Stimulated activated CD8-positive, alpha-beta memory T cell treated with anti-CD3 and anti-CD28 coated beads, Interleukin-12 subunit alpha, Interleukin-12 subunit beta, amount 100 ng/mL, for 24 hours (primary cell): ENCODE results near the gene GATC.
"Not testable (repeated sequence)": the region's sequence is repeated elsewhere in the genome, so short reads cannot be mapped to it uniquely, and the experiment has no call there.

Experiments used
- DNase-seq: peaks from one replicate; pipeline ENCODE4 v3.0.0-alpha.2; 2020; ENCODE audit errors: extremely low read depth

Gene GATC

DNA sequence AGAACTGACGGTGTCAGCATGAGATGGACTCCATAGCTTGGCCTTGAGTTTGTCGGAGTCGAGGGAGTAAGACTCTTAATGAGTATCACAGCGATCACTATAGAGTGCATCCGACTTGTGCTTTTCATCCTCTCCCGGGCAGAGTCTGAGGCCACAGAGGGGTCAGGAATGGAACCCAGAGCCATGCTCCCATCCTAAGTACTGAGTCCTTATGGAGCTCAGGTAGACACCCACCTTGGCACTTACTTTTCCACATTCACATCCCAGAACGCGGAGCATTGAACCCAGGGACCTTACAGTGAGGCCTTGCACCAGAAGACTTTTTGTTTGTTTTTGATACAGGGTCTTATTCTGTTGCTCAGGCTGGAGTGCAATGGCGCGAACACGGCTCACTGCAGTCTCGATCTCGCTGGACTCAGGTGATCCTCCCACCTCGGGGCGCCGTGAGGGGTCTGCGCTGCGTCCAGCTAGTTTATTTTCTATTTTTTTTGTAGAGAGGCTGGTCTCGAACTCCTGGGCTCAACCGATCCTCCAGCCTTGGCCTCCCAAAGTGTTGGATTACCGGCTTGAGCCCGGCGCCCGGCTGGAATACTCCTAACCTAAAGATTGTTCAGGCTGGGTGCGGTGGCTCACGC is 24.0 kb downstream of the GATC start:
- no peak for DNase-seq

DNA sequence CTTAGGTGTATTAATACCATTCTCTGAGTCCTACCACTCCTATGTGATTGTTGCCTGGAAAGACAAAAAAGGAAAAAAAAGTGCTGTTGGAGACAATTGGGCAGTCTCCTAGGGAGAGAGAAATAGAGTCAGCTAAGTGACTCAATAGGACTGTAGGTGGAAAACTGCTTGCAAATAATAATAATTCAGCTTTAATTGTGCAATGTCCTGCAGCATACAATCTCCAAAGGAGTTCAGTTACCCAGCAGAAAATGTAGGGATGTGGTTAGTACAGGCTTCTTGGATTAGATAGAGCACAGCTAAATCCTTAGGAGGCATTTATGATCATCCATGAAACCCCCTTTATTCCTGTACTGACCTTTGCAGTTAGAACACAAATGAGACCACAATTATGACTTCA is 26.3 kb downstream of the GATC start:
- DNase-seq = no peak

DNA sequence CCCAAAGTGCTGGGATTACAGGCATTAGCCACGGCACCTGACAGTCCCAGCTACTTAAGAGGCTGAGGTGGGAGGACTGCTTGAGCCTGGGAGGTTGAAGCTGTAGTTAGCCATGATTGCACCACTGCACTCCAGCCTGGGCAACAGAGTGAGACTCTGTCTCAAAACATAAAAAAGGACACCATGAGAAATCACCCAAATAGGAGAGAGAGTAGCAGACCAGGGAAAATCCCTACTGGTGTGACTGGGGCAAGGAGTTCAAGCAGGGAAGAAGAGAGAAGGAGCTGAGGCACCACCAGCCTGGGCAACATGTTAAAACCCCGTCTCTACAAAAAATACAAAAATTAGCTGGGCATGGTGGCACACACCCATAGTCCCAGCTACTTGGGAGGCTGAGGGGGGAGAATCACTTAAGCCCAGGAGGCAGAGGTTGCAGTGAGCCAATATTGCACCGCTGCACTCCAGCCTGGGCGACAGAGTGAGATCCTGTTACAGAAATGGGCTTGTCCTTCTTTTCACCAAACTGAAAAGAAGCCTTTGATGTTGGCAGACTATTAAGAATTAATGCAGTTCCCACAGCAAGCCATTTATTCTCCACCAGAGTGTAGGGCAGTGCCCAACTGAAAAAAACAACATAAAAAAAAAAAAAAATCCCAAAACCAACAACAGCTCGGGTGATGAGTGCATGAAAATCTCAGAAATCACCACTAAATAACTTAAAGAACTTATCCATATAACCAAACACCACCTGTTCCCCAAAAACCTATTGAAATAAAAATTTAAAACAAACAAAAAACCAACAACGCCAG is 27.8 kb downstream of the GATC start:
- DNase-seq = no peak

DNA sequence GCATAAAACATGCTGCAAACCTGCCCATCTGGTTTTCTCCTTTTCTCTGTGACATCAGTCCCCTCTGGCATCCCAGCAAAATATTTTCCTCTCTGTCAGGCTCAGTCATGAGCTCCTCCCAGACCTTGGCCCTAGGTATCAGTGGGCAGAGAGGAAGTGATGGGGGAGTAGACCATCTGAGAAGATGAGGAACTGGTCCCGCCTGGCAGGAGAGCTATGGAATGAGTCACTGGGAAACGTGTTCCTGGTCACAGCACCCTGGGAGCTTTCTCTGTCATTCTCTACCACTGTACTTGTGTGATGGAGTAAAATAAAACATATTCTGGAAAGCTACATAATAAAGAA is 28.3 kb downstream of the GATC start:
- DNase-seq = no peak

DNA sequence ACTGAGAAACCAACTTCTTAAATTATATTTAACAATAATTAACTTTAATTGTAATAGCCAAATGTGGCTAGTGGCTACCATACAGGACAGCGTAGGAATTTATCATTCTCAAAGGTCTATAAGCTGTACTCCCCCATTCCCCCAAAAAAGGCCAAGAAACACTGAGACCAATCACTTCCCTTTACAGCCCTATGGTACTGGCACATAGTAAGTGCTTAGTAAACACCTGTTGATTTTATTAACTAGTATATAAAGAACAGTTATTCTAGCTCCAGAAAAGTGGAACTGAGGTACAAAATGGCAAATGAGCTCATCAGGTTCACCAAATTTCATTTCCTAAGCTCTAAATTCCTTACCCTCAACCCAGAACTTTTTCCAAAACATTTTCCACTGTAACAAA is 29.4 kb downstream of the GATC start:
- DNase-seq = no peak

DNA sequence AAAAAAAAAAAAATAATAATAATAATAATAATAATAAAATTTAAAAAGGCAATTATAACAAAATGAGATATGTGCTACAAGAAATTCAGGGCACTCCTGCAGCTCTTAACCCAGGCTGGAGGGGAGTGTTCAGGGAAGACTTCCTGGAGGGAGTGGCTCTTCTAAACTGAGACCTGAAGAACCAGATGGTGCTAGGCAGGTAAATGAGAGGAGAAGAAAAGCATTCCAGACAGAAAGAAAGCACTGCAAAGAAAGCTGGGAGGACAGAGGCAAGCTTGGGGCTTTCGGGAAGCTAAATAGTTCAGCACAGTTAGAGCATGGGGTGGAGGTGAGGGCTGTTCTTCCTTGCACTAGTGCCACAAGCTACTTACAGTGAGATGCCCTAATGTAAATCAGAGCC is 33.2 kb downstream of the GATC start:
- no peak for DNase-seq

DNA sequence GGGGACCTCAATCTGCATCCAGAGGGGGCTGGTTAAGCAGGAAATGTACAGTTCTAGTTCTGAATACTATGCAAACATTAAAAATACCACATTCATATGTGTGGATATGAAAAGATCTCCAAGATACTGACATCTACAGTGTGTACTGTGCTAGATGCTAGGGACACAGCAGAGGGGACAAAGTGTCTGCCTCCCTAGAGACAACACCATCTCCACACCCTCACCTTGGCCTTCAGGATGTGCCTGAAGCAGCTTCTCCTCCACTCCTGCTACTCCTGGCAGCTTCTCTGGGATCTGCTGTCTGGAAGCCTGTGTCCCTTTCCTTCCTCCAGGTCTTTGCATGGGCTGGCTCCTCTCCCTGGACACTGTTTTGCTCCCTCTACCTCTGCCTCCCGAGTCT is 34.0 kb downstream of the GATC start:
- DNase-seq = no peak

DNA sequence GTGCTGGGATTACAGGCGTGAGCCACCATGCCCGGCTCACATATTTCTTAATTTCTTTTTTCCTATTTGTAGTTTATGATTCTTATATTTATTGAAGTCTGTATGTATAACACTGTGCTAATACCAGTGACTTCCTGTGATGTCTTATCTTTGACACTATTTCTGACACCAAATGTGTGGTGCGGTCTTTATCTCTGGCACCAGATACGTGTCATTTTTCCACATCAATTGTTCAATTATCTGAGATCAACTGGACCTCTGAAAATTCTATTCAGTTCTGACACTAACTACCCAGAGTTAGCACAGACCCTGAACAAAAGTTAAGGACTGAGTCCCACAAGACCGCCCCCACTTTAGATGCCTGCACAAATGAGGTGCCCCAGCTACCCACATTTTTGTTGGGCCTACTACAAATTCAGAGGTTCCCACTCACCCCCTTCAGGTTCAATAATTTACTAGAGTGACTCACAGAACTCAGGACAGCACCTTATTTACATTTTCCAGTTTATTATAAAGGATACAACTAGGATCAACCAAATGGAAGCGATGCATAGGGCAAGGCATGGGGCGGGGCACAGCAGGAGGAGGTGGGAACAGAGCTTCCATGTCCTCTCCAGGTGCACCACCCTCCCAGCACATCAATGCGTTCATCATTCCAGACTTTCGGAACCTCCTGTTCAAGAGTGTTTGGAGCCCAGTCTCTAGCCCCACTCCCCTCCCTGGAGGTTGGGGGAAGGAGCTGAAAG is 35.0 kb downstream of the GATC start:
- DNase-seq = no peak

DNA sequence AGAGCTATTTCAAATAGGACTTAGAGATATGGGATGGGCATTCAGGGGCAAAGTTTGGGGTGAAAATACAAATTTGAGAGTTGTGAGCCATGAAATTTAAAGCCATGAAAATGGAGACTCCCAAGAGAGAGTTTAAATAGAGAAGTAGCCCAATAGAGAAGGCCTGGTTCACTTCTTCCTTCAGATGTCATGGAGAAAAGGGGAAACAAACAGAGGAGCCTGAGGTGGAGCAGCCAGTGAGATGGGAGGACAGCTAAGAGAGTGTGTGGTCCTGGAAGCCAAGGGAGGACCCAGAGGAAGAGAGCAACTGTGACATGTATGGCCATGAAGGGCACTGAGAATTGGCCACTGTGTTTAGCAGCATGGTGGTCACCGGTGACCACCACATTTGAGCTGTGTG is 37.4 kb downstream of the GATC start:
- no peak for DNase-seq

DNA sequence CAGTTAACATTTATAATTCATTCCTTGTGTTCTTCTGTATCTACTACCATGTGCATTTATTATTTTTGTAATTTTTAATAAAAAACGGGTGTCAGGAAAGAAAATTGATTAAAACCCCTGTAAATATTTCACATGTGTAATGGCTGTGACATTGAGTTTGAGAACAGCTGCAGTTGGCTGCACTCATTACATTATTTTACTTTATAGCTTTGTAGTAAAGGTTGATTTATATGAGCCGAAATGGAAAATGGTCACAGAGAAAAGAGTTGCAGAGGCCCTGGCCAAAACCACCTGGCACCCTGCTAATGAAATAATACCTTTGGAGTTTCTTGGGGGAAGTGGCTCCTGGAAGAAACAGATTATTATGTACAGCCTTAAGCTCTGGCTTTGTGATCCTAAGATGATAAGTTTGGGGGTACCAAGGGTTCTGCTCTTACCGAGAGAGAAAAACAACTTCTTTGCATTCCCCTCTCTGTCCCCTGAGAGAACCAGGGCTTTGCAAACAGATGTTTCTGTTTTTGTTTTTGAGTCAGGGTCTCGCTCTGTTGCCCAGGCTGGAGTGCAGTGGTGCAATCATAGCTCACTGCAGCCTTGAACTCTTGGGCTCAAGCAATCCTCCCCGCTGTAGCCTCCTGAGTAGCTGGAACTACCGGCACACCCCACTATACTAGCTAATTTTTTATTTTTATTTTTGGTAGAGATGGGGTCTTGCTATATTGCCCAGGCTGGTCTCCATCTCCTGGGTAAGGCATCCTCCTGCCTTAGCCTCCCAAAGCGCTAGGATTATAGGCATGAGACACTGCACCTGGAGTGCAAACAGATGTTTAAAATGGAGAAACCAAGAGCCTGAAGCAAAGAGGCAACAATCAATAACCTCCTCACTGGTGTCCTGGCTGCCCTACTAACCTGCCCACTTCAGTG is 40.0 kb downstream of the GATC start:
- DNase-seq = no peak

DNA sequence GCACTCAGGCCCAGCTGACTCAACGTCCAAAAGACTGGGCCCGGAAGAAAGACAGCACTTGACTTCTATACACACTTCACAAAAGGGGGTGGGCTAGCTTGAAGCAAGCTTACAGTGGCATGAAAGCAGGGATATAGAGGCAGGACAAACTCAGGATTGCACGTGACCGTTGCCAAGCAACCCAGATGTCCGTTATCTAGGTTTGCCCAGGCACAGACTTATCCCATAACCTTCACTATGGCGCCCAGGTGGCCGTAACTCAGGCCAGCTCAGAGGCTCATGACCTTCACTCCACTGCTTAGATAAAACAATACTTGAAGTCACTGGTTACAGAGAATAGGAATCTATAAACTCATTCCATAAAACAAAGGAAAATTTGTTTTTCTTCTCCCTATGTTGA is 41.3 kb downstream of the GATC start:
- not testable (repeated sequence) for DNase-seq

DNA sequence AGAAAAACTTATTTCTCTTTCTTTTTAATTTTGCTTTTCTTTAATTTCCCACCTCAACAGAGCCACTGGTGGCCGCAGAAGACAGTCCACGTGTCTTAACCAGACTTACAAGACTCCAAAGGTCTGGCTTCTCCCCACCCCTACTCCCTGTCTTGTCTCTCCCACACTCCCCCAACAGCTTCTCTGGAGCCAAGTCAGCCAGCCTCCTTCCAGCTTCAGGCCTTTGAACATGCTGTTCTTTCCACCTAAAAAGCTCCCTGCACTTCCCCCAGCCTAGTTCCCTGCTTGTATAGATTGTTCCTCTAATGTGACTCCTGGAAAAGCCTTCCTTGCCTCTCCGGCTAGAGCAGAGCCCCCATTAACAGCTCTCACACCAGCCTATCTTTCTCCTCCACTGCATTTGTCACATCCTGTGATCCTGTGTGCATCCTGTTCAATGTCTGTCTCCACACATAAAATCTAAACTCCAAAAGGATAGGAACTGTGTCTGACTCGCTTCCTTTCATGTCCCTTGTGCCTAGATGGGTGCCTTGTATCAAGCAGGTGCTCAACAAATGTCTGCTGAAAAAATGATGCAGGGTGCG is 41.9 kb downstream of the GATC start:
- no peak for DNase-seq

DNA sequence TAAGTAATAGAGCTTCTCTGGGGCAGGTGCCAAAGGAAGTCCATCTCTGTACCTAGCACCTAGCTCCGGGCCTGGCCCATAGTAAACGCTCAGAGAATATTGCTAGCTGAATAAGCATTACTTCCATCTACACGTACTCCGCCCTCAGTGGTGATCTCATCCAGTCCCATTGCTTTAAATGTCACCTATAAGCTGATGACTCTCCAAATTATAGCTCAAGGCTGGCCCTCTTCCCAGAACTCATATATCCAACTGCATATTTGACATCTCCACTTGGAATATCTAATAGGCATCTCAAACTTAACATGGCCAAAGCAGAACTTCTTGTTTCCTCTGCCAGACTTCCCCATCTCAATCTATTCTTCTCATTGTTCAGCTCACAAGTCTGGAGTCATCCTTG is 42.8 kb downstream of the GATC start:
- DNase-seq = no peak

DNA sequence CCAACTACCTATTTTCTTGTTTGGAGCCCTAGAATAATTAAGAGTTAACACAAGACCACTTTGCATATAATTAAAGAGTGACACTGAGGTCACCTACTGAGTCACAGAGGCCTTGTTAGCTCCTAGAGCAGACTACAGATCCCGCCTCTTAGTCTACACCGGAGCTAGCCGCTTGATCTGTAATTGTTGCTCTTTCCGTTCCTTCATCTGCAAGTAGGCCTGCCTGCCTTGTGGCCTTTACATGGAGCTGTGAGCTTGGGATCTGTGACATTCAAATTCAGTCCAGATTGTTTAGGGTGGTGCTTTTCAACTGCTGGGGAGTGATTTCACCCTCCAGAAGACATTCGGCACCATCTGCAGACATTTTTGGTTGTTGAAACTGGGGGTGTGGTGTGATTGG is 44.1 kb downstream of the GATC start:
- no peak for DNase-seq

DNA sequence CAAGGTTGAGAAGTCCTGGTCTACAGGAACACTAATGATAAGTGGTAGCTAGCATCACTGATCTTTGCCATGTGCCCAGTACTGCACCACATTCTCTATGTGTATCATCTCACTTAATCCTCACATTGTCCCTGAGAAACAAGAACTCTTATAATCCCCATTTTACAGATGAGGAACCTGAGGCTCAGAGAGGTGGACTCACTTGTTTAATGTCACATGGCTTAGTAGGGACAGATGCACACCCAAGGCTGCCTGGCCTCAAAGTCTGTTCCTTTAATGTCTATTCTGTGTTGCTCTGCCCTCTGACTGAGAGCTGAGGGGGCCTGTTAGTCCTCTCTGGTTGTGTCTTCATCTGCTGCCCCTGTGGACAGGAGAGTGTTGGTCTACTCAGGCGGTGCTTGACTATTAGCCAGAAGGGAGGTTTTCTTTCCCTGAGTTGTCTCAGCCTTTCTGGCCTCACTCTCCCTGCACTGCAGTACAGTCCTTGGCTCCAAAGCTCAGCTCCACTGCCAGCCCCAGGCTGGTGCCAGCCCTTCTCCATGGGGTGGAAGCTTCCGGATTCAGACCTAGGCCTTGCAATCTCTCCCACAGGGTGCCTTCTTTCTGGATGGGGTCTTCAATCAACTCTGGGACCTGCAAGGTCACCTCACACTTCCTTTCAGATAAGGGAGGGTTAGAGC is 44.7 kb downstream of the GATC start:
- DNase-seq = no peak

DNA sequence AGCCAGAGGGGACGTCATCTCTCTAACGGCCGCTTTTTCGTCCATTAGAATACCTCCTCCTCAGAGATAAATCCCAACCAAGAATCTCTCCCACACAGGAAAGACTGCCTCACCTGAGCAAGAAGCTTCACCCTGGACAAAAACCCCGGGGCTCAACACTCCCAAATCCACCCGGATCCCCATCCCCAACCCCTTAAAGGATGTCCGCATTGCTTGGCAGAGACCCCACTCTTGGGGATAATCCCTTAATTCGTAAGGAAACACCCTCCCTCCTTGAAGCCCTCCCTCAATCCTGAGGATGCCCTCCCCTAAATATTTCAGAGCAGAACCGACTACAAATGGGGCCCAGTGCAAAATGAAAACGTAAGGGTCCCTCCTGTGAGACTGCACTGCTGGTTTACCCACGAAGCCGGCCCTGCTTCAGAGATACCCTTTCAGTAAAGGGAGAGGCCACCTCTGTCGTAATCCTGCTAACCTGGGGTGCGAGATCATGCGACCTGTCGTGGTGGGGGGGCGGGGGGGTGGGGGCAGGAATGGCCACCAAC is 49.0 kb downstream of the GATC start:
- no peak for DNase-seq

DNA sequence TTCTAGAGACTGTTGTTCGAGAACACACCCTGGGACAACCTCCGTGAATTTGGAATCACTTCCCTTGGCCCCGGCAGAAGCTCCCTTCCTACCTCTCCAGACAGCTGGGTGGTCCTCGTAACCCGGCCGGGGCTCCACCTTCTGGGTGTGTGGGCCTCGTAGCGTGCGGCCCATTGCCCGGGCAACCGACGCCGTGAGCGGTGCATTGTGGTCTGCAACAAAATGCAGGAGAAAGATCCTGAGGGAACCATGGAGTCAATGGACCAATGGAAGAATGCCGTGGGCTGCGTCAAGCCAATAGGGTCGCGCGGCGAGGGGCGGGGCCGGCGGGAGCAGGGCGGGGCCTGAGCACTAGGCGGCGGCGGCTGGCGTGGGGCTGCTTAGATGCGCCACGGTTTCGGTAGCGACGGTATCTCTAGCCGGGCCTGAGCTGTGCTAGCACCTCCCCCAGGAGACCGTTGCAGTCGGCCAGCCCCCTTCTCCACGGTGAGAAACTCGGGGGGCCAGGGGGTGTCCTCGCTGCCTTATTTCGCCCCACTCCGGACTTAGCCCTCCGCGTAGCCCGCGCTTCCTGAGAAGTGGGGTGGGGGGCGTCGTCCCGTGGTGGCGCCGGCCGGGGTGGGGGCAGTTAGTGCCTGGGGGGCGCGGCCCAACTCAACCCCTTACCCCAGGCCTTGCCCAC is 49.6 kb downstream of the GATC start, which contains the start of gene DYNLL1:
DYNLL1 (plus strand) TSS at position 383 of the 682 bp plus-strand sequence. CDS start 309 bp downstream, outside the sequence.
- DNase-seq = peak; percentile 92

DNA sequence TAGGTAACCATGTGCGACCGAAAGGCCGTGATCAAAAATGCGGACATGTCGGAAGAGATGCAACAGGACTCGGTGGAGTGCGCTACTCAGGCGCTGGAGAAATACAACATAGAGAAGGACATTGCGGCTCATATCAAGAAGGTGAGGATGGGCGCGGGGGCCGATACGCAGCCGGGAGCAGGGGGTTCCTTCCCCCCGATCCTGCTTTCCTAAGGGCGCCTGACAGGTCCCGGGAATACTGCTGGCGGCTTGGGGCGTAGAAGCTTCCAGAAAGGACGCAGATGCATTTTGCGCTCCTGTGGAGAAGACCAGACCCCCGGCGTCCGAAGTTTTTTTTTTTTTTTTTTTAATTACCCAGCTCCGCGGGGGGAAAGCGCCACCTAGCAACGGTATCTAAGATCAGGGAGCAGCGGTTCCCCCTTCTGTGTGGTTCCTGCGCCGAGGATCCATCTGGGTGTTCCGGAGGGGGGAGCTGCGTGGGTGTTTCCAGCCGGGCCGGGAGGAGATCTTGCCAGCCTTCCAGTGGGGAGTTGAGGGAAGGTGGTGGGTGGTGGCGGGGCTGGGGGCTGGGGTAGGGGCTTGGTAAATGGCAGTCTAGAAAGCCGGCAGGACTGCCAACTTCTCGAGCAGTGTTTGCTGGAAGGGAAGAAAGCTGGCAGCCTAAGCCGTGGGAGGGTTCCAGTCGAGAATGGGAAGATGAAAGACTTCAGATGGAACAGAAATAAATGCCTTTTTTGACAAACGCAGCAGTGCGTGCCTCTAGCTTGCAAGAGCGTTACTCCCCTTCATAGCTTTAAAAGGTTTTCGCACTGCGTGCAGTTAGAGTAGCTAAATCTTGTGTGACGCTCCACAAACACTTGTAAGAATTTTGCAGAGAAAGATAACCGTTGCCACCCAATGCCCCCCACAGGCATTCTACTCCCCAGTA is 50.4 kb downstream of the GATC start:
- DNase-seq = no peak
